OCI-LY3 (cell line): ENCODE measurements around the gene MCC.

Experiments used
- H2AFZ ChIP-seq: fragments of 200-600, 300-600 bp; shearing (Covaris generic); 2 replicates; pipeline ENCODE4 v1.6.0; 2014; ENCODE audit warnings: antibody characterized with exemption, low read depth, low read length
- H3K27ac ChIP-seq: fragments of 200-600, 300-600 bp; sonication (generic); 2 replicates; pipeline ENCODE4 v1.5.1; 2014; ENCODE audit warnings: mild to moderate bottlenecking, low read length, moderate library complexity, mixed read lengths
- H3K27me3 ChIP-seq: fragments of 200-600, 300-600 bp; sonication (generic); 2 replicates; pipeline ENCODE4 v1.6.1; 2014; ENCODE audit warnings: low read depth, low read length, mixed read lengths
- H3K36me3 ChIP-seq: fragments of 200-600, 300-600 bp; sonication (generic); replicated peaks from 2 replicates; pipeline ENCODE3; 2014; ENCODE audit warnings: low read depth, low read length, mixed read lengths
- H3K4me1 ChIP-seq: fragments of 300-600, 200-600 bp; sonication (generic); 2 replicates; pipeline ENCODE4 v1.6.1; 2014; ENCODE audit warnings: low read length, mixed read lengths
- H3K4me2 ChIP-seq: fragments of 200-600, 300-600 bp; sonication (generic); 2 replicates; pipeline ENCODE4 v1.6.1; 2014; ENCODE audit warnings: low read length, mixed read lengths
- H3K4me3 ChIP-seq: fragments of 300-600, 200-600 bp; sonication (generic); 2 replicates; pipeline ENCODE4 v1.5.1; 2014; ENCODE audit warnings: antibody characterized with exemption, mild to moderate bottlenecking, low read length, moderate library complexity
- H3K79me2 ChIP-seq: fragments of 300-600, 200-600 bp; shearing (Covaris generic); 2 replicates; pipeline ENCODE4 v1.6.1; 2014; ENCODE audit warnings: mild to moderate bottlenecking, low read length, mixed read lengths
- H3K9ac ChIP-seq: fragments of 300-600, 200-600 bp; shearing (Covaris generic); 2 replicates; pipeline ENCODE4 v1.6.0; 2014; ENCODE audit warnings: mild to moderate bottlenecking, low read length, moderate library complexity
- H3K9me3 ChIP-seq: fragments of 200-600, 300-600 bp; shearing (Covaris generic); 2 replicates; pipeline ENCODE4 v1.6.1; 2014; ENCODE audit warnings: low read length, mixed read lengths; ENCODE audit not compliant: insufficient read depth
- H4K20me1 ChIP-seq: fragments of 200-600, 300-600 bp; sonication (generic); 2 replicates; pipeline ENCODE4 v1.6.1; 2016; ENCODE audit warnings: low read length, mixed read lengths; ENCODE audit not compliant: insufficient read depth
- CTCF ChIP-seq: fragments of 200-600, 300-600 bp; sonication (generic); IDR thresholded peaks from 2 replicates; pipeline ENCODE4 v1.5.1; 2014; ENCODE audit warnings: antibody characterized with exemption, low read length, low read depth
- EZH2phosphoT487 ChIP-seq: fragments of 200-600 bp; shearing (Covaris generic); IDR thresholded peaks from 2 replicates; pipeline ENCODE4 v1.6.1; 2018; ENCODE audit warnings: antibody characterized with exemption, mixed run types, low read depth

MCC gene

DNA sequence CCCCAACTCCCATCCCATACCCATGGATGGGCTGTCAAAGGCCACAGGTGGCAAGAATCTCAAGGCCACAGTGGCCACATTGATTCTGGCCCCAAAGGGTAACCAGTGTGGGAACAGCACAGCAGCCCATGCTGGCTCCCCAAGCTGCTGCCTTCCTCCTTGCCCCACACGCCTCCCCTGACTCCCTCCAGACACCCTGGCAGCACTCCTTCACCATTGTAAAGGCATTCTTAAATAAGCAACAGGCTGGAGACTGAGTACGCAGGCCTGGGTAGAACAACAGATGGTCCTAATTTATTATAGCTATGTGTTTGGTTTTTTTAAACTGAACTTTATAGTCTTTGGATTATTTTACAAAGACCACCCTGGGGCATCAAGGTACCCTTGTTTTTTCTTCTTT, 212.3 kb downstream of the MCC start:
- Histone ChIP-seq H3K27me3 (no peaks in the 10 kb centered on the region), H3K79me2 (no peaks in the 10 kb centered on the region), H4K20me1 (no peaks in the 10 kb centered on the region), H2AFZ (no peak overlapping the region), H3K4me3 (no peak overlapping the region), H3K27ac (no peak overlapping the region), H3K9me3 (no peaks in the 10 kb centered on the region), H3K36me3 (no peaks in the 10 kb centered on the region), H3K9ac (no peak overlapping the region), H3K4me1 (peaks cover 6% of the 10 kb centered on the region; the same call in 1 of the 2 replicates), H3K4me2 (no peak overlapping the region)
- TF ChIP-seq EZH2phosphoT487 (no peak), CTCF (no peak)

DNA sequence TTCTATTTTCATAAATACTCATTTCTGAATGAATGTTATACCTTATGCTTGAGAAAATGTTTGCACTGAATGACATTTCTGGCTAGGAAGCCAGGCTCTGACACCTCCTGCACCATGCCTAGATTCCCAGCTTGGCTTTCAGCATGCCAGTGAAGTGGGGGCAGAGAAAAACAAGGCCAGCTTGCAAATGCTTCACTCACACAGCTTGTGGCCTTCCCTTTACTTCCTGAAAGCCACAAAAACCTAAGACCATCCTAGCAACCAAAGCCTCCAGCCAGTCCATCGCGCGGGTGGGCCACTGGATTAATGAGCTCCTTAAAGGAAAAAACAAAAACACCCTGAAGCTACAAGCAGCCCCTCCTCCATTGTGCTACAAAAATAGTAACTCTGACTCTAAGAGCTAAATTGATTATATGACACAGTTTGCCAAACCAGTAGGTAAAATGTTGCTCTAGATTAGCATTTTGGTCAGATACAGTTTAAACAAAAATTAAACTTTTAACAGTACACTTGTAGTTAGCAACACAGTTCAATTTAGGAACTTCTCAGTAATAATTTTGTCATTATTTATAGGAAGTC, 213.3 kb downstream of the MCC start:
- H3K4me1 ChIP-seq: peaks cover 6% of the 10 kb centered on the region; the same call in 1 of the 2 replicates
- H3K9me3 ChIP-seq: no peaks in the 10 kb centered on the region
- H3K36me3 ChIP-seq: no peaks in the 10 kb centered on the region
- no peak overlapping the region for H2AFZ ChIP-seq
- no peak for TF ChIP-seq EZH2phosphoT487
- no peaks in the 10 kb centered on the region for H4K20me1 ChIP-seq
- no peak overlapping the region for H3K9ac ChIP-seq
- H3K27me3 ChIP-seq: no peaks in the 10 kb centered on the region
- H3K79me2 ChIP-seq: no peaks in the 10 kb centered on the region
- no peak overlapping the region for H3K4me2 ChIP-seq
- H3K4me3 ChIP-seq: no peak overlapping the region
- H3K27ac ChIP-seq: no peak overlapping the region

DNA sequence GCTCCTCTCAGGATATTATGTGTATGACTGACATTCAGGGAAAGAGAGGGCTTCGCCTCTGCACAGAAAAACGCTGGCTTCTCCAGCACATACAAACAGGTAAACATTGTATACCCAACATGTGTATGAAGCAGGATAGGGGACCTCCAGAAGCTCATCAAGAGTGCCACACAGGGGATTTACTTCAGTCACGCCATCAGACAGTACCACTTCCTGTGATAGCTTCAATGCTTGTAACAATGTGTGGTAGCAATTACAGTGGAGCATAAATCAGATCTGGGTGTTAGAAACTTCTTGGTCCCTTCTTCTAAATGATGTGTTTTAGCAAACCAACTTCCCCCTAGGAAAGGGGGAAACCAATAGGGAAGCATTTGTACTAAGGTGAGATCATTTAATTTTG, 214.3 kb downstream of the MCC start:
- TF ChIP-seq EZH2phosphoT487: no peak
- no peak for TF ChIP-seq CTCF
- Histone ChIP-seq H2AFZ (no peak overlapping the region), H3K9ac (no peak overlapping the region), H3K36me3 (no peaks in the 10 kb centered on the region), H3K27me3 (no peaks in the 10 kb centered on the region), H3K4me3 (no peak overlapping the region), H3K27ac (no peak overlapping the region), H3K9me3 (no peaks in the 10 kb centered on the region), H3K79me2 (no peaks in the 10 kb centered on the region), H4K20me1 (no peaks in the 10 kb centered on the region), H3K4me2 (no peak overlapping the region), H3K4me1 (peaks cover 4% of the 10 kb centered on the region; the same call in 1 of the 2 replicates)

DNA sequence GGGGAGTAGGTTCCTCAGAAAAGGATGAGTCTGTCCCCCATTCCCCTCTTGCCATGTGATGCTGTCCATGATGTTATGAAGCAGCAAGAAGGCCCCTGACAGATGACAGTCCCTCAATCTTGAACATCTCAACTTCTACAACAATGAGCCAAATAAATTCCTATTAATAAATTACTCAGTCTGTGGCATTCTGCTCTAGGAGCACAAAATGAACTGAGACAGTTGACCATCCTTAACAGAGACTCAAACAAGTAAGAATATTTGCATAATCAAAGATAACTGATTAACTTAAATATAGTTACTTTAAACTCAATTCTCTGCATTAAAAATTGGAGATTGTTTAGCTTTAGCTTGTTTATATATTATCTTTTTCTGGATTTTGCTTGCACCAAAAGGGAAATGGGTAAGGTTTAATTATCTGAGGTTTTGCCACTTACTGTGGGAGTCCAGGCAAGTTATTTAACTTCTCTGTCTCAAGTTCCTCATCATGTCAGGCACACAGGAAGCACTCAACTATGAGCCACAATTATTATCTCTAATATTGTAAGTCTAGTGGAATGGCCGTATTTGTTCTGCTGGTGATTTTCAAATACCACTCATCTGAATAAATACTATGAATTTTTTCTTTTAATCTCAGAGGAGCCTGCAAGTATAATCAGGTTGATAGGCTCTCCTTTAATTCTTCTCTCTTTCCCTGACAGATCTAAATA, 216.4 kb downstream of the MCC start:
- Histone ChIP-seq H3K27ac (no peak overlapping the region), H3K4me1 (no peaks in the 10 kb centered on the region), H3K9me3 (no peaks in the 10 kb centered on the region), H3K79me2 (no peaks in the 10 kb centered on the region), H3K36me3 (no peaks in the 10 kb centered on the region), H3K9ac (no peak overlapping the region), H3K27me3 (no peaks in the 10 kb centered on the region), H3K4me2 (no peak overlapping the region), H4K20me1 (no peaks in the 10 kb centered on the region), H2AFZ (no peak overlapping the region), H3K4me3 (no peak overlapping the region)
- TF ChIP-seq EZH2phosphoT487: no peak
- TF ChIP-seq CTCF: no peak
